Iris pigment epithelial cell (primary cell): Measurements from ENCODE around the gene FOSL1.

Experiments used
- DNase-seq: peaks from one replicate; pipeline ENCODE4 v3.0.0-alpha.2; 2011; ENCODE audit warnings: low read depth

FOSL1 gene

DNA sequence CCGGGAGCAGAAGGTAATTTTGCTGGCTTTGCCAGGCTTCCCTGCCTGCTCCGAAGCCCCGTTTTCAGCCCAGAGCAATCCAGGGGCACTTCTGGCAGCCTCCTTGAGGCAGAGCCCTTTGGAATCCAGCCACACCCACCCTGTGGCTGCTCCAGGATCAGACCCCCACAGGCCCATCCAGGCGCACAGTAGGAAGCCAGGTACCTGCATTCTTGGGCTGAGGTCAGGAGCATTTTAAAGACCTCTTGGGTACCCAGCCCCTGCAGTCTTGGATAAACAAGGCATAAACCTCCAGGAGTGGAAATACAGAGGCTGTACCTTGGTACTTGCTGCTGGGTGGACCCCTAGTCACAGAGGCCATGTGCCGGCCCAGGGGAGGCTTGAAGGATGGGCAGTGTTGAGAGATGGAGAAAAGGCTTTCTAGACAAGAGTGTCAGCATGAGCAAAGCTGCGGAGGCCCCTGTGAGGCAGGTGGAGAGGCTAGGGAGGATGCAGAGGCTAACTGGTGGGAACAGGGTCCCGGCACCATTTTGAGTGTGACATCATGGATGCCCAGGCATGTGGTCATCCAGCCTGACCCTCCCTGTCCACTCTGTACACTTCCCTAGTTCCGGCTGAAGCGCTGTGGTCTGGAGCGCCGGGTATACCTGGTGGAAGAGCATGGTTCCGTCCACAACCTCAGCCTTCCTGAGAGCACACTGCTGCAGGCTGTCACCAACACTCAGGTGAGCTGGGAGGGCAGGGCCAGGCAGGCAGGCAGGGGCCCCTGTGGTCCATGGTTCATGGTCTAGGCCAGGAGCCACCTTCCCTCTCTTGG is 36.1 kb downstream of the FOSL1 start:
- no peak for DNase-seq

DNA sequence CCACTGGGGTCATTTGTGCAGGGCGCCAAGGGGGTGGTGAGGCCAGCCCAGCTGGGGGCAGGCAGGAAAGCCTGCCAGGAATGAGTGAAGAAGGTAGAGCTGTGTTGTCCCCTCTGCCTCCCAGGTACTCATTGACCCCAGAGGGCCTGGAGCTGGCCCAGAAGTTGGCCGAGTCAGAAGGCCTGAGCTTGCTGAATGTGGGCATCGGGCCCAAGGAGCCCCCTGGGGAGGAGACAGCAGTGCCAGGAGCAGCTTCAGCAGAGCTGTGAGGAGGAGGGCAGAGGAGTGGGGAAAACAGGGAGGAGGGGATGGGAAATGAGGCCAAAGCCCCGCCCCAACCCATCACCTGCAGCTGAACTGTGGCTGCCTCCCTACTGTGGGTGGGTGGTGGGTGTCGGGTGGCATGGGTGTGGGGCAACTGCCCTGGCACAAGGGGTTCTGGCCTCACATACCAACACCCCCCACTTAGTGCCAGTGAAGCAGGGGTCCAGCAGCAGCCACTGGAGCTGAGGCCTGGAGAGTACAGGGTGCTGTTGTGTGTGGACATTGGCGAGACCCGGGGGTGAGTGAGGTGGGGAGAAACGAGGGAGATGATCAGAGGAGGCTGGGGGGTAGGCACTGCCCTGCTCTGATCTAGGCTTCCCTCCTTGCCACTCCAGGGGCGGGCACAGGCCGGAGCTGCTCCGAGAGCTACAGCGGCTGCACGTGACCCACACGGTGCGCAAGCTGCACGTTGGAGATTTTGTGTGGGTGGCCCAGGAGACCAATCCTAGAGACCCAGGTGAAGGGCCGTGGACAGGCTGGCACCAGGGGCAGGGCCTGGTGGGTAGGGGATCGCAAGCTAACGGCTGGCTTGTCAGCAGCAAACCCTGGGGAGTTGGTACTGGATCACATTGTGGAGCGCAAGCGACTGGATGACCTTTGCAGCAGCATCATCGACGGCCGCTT is 37.0 kb downstream of the FOSL1 start:
- no peak for DNase-seq

DNA sequence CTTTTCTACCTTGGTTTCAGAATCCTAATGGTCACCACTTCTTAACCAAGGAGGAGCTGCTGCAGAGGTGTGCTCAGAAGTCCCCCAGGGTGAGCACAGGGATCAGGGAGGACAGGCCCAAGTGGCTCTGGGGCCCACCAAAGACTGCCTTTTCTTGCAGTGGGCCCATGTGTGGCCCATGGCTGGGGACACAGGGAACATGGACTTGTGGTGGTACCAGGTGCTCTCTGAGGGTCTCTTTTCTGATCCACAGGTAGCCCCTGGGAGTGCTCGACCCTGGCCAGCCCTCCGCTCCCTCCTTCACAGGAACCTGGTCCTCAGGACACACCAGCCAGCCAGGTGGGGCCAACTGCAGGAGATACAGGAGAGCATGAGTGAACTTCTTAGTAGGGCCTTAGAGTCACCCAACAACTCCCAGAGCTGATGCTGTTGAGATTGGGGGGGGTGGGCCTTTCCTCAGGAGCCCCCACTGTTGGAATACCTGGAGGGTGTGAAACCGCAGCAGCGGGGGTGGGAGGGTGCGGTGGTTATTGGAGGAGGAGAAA is 37.9 kb downstream of the FOSL1 start:
- DNase-seq = no peak

DNA sequence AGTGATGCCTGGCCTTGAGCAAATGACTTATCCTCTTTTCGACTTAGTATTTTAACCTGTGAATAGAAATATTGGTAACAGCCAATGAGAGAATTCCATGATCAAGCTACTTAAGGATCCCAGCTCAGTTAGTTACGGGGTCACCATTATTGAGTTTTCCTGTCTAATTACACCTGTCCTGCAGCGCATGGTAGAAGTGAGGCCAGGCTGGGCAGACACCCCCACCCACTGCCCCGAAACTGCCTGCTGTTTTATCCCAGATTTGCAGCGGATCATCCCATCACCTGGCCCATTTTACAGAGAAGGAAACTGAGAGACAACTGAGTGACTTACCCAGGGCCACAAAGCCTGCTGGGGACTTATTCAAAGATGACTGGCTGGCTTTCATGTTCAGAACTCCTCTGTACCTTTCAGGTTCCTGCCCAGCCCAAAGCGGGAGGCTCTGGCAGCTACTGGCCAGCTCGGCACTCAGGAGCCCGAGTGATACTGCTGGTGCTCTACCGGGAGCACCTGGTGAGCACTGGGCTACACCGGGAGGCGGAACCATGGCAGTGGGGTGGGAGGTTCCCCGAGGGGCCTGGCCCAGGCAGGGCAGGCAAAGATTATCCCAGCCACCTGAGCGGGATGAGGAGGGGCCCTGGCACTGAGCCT is 38.5 kb downstream of the FOSL1 start:
- no peak for DNase-seq

DNA sequence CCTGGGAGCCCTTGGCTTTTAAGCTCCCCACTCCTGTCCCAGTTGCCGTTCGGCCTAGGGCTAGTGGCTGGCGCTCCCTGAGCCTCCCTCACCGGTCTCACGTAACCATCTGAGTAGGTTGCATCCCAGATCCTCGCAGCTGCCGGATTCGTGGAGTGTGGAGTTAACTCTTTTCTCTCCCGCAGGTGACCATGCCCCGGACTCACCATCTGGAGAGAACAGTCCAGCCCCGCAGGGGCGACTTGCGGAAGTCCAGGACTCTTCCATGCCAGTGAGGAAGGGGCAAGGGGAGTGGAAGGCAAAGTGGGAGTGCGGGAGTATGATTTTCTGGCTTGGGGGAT is 39.1 kb downstream of the FOSL1 start:
- DNase-seq = no peak

- peak; percentile 98 for DNase-seq
Measured at GRCh38 chr11:65860278-65861164, 39.7 kb downstream of the FOSL1 start, which contains the start of gene MUS81. Gene MUS81 (plus strand): TSS chr11:65860433. CDS start chr11:65860754, 321 bp downstream.

DNA sequence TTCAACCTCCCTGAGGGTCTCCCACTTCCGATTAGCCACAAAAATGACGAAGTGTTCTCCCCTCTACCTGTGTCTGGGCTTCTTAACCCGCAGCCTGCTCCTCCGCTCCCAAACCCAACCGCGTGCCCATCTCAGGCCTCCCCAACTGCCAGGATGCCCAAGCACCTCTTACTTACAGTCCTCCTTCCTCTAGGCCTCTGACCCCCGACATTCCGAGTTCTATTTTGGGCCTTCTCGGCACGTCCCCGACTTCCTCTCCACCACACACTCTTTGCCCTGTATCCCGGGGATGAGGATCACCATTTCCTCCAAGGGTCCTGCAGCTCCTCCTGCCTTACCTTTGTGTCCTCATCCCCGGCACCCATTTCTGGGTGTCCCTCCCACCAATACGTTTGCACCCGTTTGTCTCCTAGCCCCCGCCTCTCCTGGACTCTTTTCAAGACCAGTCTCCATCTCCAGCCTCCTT is 40.3 kb downstream of the FOSL1 start:
- DNase-seq = no peak

GRCh38 chr11:65859095-65859811 is 40.9 kb downstream of the FOSL1 start:
- peak; percentile 99 for DNase-seq

DNA sequence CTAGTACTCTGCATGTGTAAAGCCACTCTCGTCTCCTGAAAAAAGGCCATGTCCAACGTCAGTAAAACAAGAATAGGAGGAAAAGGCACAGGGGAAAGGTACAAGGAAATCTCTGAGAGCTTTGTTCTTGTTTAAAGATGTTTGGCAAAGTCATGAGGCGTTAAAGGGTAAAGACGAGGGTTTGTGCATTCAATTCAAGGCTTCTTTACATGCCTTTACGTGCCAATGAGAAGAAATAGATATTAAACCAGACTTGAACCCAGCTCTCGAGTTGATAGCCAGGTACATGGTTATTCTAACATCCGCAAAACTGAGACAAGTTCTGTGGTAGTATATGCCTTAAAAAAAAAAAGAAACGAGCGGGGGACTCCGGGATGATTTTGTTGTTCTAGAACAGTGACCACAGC is 41.5 kb downstream of the FOSL1 start:
- DNase-seq = no peak

DNA sequence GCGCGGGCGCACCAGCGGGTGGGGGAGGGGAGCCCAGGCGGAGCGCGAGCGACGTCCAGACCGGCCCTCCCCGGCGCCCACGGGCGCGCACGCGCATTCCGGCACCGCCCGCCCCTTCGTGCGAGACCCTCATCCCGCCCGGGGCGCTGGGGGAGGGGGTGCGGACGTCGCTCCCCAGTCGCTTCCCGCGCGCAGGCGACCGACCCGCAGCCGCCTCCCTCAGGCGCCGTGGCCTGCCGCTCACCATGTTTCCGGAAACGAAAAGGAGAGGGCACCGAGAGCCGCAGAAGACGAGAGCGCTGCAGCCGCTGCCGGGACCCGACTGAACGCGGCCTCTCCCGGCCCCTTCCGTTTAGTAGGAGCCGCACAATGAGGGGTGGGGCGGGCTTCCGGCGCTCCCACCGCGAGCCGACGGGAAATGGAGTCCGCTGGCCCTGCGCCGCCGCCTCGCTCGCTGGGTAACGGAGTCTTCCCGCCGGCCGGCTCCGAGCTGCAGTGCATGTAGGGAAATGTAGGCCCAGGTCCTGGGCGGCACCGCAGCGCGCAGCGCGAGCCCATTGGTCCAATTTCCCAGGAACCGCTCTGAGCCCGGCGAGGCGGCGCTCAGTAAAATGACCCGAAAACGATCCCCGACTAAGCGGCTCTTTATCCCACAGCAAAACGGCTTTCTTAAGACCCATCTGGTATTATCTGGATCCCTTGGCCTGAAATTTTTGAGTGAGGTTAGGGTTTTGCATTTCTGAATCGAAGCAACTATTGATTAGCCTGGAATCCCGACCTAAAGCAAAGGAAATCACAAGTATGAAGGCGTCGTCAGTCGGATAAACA is 42.1 kb downstream of the FOSL1 start, which contains the start of gene CFL1:
Gene CFL1 (minus strand): TSS at position 328 of the 828 bp plus-strand sequence. CDS start 81 bp downstream, at position 247.
- DNase-seq = peak; percentile 99

- DNase-seq = no peak
Measured at GRCh38 chr11:65857500-65857852, 42.7 kb downstream of the FOSL1 start.

GRCh38 chr11:65856689-65857499 is 43.3 kb downstream of the FOSL1 start:
- peak; percentile 66 for DNase-seq

GRCh38 chr11:65855927-65856363 is 44.2 kb downstream of the FOSL1 start:
- no peak for DNase-seq

DNA sequence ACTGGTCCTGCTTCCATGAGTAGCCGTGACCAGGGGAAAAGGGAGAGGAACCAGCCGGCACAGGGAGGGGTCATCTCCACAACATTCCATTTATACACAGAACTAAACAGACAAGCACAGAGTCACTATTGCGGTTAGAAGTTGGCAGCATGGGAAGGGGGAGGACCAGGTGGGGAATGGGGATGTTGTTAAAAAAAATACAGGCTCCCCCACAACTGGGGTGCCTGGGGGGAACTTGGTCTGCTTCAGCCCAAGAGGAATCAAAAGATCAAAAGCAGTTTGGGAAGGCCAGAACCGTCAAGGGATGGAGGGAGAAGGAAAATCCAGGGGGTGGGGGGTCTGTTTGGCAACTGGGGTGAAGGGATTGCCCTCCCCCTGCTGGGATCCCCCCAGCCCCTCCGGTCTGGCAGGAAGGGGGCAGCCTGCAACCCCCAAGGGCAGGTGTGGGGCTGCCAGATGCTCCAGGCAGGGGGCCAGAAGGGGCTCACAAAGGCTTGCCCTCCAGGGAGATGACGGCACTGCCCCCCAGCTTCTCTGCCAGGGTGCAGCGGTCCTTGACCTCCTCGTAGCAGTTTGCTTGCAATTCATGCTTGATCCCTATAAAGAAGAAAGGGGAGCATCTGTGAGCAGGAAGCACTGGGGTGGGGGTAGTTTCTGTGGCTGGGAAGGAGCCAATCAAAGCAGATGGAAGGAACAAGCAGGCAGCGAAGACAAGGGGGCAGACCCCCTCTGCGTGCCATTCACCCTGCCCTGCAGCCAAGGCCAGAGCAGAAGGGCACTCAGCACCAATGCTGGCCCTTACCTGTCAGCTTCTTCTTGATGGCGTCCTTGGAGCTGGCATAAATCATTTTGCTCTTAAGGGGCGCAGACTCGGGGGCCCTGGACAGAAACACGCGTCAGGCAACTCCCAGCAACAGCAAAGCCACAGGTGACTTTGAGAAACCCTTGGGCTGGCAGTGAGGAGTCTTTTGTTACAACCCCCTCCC is 45.0 kb downstream of the FOSL1 start:
- no peak for DNase-seq

GRCh38 chr11:65854161-65854592 is 46.0 kb downstream of the FOSL1 start:
- no peak for DNase-seq

- no peak for DNase-seq
Measured at GRCh38 chr11:65853246-65853979, 46.8 kb downstream of the FOSL1 start.
